Spleen (tissue), 7 donors: ENCODE data around the gene RAPGEFL1.
"Not testable (repeated sequence)": the region's sequence is repeated elsewhere in the genome, so short reads cannot be mapped to it uniquely, and the experiment has no call there.

Experiments
- POLR2A ChIP-seq, 3 donors: fragments of 450-650 bp; IDR thresholded peaks; one replicate each; pipeline ENCODE4 v1.5.1; 2017; ENCODE audit warnings: antibody characterized with exemption in 3 of 3, mild to moderate bottlenecking in 1 of 3
- POLR2AphosphoS5 ChIP-seq, 3 donors: sonication (generic); formaldehyde crosslinking; IDR thresholded peaks; one replicate each; pipeline ENCODE4 v1.5.1; 2017; ENCODE audit warnings: antibody characterized with exemption in 3 of 3
- TF ChIP-seq, protein P1 (sequence below), 11 experiments: fragments of 200-600 bp in 7 of 11; fragments of 450-650 bp in 4 of 11; sonication (generic) in 4 of 11; IDR thresholded peaks in 8 of 11; conservative IDR thresholded peaks in 3 of 11; 1 replicate in 7 of 11; 2 replicates in 4 of 11; pipeline versions ENCODE4 v1.4.0 to v1.8.0; 2016 to 2021; ENCODE audit warnings: antibody characterized with exemption in 11 of 11, inconsistent platforms in 4 of 11, mild to moderate bottlenecking in 1 of 11
- donor health status: DM: no; HTN: no; CAD: no; lungs with moderate emphysema.
- donor health status: DM: no; HTN: no; CAD: no.
- donor health status: DM: no; HTN: no; CAD: no.

DNA sequence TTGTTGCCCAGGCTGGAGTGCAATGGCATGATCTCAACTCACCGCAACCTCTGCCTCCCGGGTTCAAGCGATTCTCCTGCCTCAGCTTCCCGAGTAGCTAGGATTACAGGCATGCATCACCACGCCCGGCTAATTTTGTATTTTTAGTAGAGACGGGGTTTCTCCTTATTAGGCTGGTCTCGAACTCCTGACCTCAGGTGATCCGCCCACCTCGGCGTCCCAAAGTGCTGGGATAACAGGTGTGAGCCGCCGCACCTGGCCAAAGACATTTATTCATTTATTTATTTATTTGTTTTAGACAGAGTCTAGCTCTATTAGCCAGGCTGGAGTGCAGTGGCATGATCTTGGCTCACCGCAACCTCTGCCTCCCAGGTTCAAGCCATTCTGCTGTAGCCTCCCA, 51.9 kb downstream of the RAPGEFL1 start:
- TF ChIP-seq, protein P1, sequence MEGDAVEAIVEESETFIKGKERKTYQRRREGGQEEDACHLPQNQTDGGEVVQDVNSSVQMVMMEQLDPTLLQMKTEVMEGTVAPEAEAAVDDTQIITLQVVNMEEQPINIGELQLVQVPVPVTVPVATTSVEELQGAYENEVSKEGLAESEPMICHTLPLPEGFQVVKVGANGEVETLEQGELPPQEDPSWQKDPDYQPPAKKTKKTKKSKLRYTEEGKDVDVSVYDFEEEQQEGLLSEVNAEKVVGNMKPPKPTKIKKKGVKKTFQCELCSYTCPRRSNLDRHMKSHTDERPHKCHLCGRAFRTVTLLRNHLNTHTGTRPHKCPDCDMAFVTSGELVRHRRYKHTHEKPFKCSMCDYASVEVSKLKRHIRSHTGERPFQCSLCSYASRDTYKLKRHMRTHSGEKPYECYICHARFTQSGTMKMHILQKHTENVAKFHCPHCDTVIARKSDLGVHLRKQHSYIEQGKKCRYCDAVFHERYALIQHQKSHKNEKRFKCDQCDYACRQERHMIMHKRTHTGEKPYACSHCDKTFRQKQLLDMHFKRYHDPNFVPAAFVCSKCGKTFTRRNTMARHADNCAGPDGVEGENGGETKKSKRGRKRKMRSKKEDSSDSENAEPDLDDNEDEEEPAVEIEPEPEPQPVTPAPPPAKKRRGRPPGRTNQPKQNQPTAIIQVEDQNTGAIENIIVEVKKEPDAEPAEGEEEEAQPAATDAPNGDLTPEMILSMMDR (IDR thresholded peaks at IDR 0.05 in 8 of 11, conservative IDR thresholded peaks at IDR 0.05 in 3 of 11) = not testable (repeated sequence)
- TF ChIP-seq POLR2AphosphoS5, POLR2A (IDR thresholded peaks at IDR 0.05): not testable (repeated sequence)
